Adrenal gland (tissue), 12 donors: ENCODE results near the gene CBX5. TPM values are rescaled to one million over a fixed set of nuclear protein-coding genes. Genes with fewer than 3 reads are reported as not detected.

Source experiments
- DNase-seq, 7 donors: peaks; one replicate each; pipeline ENCODE4 v3.0.0-alpha.2; 2019 to 2020
- H3K27ac ChIP-seq, 5 donors: fragments of 200-600 bp; sonication (generic) in 4 of 5; 1 replicate in 3 of 5; 2 replicates in 2 of 5; pipeline versions ENCODE4 v1.5.1 to v1.8.0; 2016 to 2020; ENCODE audit warnings: mild to moderate bottlenecking in 1 of 5
- H3K27me3 ChIP-seq: fragments of 200-600 bp; 2 replicates; pipeline ENCODE4 v1.8.0; 2021
- H3K36me3 ChIP-seq, 2 donors: fragments of 200-600 bp; replicated peaks in 1 of 2; 1 replicate in 1 of 2; 2 replicates in 1 of 2; pipeline versions ENCODE4 v1.5.1 to v1.8.0; 2018 to 2022
- H3K4me1 ChIP-seq, 2 donors: fragments of 200-600 bp; replicated peaks in 1 of 2; 1 replicate in 1 of 2; 2 replicates in 1 of 2; pipeline versions ENCODE4 v1.5.1 to v1.8.0; 2018 to 2021
- H3K4me3 ChIP-seq, 4 donors: fragments of 200-600 bp; sonication (generic) in 3 of 4; one replicate each; pipeline ENCODE4 v1.5.1; 2016 to 2018
- H3K9me3 ChIP-seq, 3 donors: fragments of 200-600 bp; sonication (generic) in 1 of 3; replicated peaks in 1 of 3; 1 replicate in 2 of 3; 2 replicates in 1 of 3; pipeline versions ENCODE4 v1.5.1 to v1.8.0; 2016 to 2021
- CTCF ChIP-seq, 6 experiments: fragments of 450-650 bp in 4 of 6; fragments of 200-600 bp in 2 of 6; sonication (generic) in 1 of 6; IDR thresholded peaks; 1 replicate in 5 of 6; 2 replicates in 1 of 6; pipeline versions ENCODE4 v1.5.1 to v1.8.0; 2016 to 2021; ENCODE audit warnings: antibody characterized with exemption in 6 of 6, mild to moderate bottlenecking in 2 of 6, moderate library complexity in 1 of 6
- POLR2A ChIP-seq, 2 donors: fragments of 450-650 bp; IDR thresholded peaks; one replicate each; pipeline ENCODE4 v1.6.1; 2017; ENCODE audit warnings: antibody characterized with exemption in 2 of 2, mild to moderate bottlenecking in 2 of 2, moderate library complexity in 1 of 2
- WGBS, 4 donors: extraction: QIAGEN DNeasy Blood & Tissue Kit in 2 of 4; methylation state at CpG; one replicate each; pipeline versions ENCODE4 v1.1.5 to v1.1.7; 2013 to 2017; 5-methylcytosine and 5-hydroxymethylcytosine counted together
- intact Hi-C, 2 donors: fragments of 100-400 bp; cut with DNase I; formaldehyde crosslinking; loops; one replicate each; pipeline versions ENCODE4 v1.14.1 to v1.15.0; 2022 to 2023
- polyA plus RNA-seq, 3 donors: library from polyadenylated mRNA; stranded (reverse); fragments of 200-250 nt in 2 of 3; fragments of 350-450 nt in 1 of 3; fragmentation: Illumina TruSeq in 1 of 3; extraction: RNeasy Lipid Tissue Mini Kit (QIAGEN cat#74804) in 1 of 3; gene quantifications; one replicate each; pipeline ENCODE4 v1.2.3, GENCODE V29; 2013 to 2014
- total RNA-seq, 9 donors: library from RNA; depleted of rRNA in 4 of 9; stranded (reverse); fragments of >200 nt in 4 of 9; fragments of 120-200 nt in 1 of 9; fragmentation: NEBNext Ultra II Directional in 1 of 9; extraction: Animal tissue kit (Norgen Biotek cat#: 25700) in 1 of 9; gene quantifications; one replicate each; pipeline versions ENCODE4 v1.1.0 to v1.2.4, GENCODE V29; 2013 to 2023
- donor health status: healthy with polysubstance abuse.
- donor health status: Bipolar disorder and iron deficiency.
- donor health status: DM: yes; HTN: yes; CAD: no.
- donor health status: DM: no; HTN: no; CAD: no.
- donor health status: DM: no; HTN: no; CAD: no.
- donor health status: DM: yes; HTN: yes; CAD: no.

Gene CBX5
- total and polyA plus RNA-seq, 12 donors, result 8.2 to 88.4 (median 54.6) TPM

- 54 to 78% (median 66%) methylated on average over 4 to 8 of the region's 8 CpGs for WGBS, 4 donors
- H3K36me3 ChIP-seq, result no peaks in the 10 kb centered on the region
- TF ChIP-seq CTCF (IDR thresholded peaks at IDR 0.05) (no peak), POLR2A (IDR thresholded peaks at IDR 0.05) (no peak)
- peaks cover 0 to 10% of the 10 kb centered on the region in 2 donors for H3K4me1 ChIP-seq
- H3K9me3 ChIP-seq, result no peaks in the 10 kb centered on the region
- H3K4me3 ChIP-seq, result no peak overlapping the region
- no peak overlapping the region for H3K27ac ChIP-seq
- H3K27me3 ChIP-seq, result no peaks in the 10 kb centered on the region
- intact Hi-C loops, result no loop called here
- DNase-seq, result peak in 5 of 7 donors; percentile 58 to 85 (median 72)
These were observed 27.2 kb upstream of the CBX5 start for GRCh38 chr12:54306925-54307741.

DNA sequence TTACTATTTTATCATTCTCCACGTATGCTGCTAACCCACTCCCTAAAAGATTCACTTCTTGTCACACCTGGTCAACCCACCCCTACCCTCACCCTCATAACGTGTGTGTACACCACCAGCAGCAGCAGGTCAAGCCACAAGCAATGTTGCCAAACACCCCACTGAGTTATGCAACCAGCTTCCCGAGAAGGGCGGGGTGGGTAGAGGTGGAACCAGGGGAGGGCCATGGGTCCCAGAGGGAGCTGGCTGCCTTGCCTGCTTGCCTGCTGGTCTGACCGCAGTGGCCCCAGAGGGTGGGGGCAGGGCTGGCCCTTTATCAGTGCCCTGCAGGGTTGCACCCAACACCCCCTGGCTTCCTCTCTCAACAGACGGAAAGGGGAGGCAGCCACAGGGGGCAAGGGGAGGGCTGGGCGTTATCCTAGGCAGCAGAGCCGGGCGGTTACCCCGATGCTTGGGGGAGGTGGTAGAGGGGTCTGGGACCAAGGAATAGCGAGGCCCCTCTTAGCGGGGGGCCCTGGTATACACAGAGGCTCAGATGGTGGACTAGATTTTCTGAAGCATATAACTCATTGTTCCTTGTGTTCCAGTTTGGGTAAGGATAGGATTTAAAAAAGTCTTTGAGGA is 24.4 kb upstream of the CBX5 start:
- DNase-seq, result peak; percentile 43 to 79 (median 73)
- Histone ChIP-seq H3K4me3 (no peak overlapping the region), H3K27ac (no peak overlapping the region), H3K36me3 (no peaks in the 10 kb centered on the region), H3K9me3 (no peaks in the 10 kb centered on the region), H3K4me1 (peaks cover 7 to 17% of the 10 kb centered on the region in 2 donors), H3K27me3 (peaks cover 3% of the 10 kb centered on the region)
- WGBS, 4 donors, result 12 to 24% (median 21%) methylated on average over 10 to 12 of the region's 12 CpGs
- intact Hi-C loops, result no loop called here
- TF ChIP-seq CTCF (IDR thresholded peaks at IDR 0.05) (no peak), POLR2A (IDR thresholded peaks at IDR 0.05) (no peak)

DNA sequence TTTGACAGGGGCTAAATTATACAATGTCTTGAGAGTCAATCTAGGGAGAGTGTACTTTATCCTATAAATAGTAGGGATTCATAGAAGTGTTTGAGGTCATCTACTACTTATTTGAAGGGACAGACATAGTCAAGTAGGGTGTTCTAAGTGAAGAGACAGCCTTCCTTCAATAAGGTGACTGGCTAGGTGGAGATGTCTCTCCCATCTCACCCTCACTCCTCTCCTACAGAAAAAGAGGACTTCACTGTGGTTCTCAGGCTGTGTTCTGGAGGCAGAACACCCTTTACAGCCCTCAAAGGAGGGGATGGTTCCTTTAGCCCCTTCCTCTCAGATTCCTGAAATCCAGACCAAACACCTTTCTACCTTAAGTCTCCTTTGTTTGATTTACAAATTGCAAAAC is 23.7 kb upstream of the CBX5 start:
- intact Hi-C loops, result no loop called here
- H3K4me1 ChIP-seq, result peaks cover 7 to 17% of the 10 kb centered on the region in 2 donors
- TF ChIP-seq CTCF (IDR thresholded peaks at IDR 0.05) (no peak), POLR2A (IDR thresholded peaks at IDR 0.05) (no peak)

GRCh38 chr12:54301428-54302048 is 21.6 kb upstream of the CBX5 start:
- no peak for DNase-seq
- no peak overlapping the region for H3K4me3 ChIP-seq
- peaks cover 3% of the 10 kb centered on the region for H3K27me3 ChIP-seq
- WGBS, 4 donors, result 75 to 100% (median 82%) methylated on average over 1 of the region's 1 CpG
- no peaks in the 10 kb centered on the region for H3K36me3 ChIP-seq
- no peak for TF ChIP-seq CTCF (IDR thresholded peaks at IDR 0.05)
- no peak for TF ChIP-seq POLR2A (IDR thresholded peaks at IDR 0.05)
- no peaks in the 10 kb centered on the region for H3K9me3 ChIP-seq
- intact Hi-C loops, result no loop called here
- H3K27ac ChIP-seq, result no peak overlapping the region
- peaks cover 7 to 17% of the 10 kb centered on the region in 2 donors for H3K4me1 ChIP-seq

More for the DNA sequence above, 23.7 kb upstream of the CBX5 start:
- no peak for DNase-seq
- H3K27me3 ChIP-seq, result peaks cover 3% of the 10 kb centered on the region
- H3K4me3 ChIP-seq, result no peak overlapping the region
- H3K36me3 ChIP-seq, result no peaks in the 10 kb centered on the region
- no peaks in the 10 kb centered on the region for H3K9me3 ChIP-seq
- no peak overlapping the region for H3K27ac ChIP-seq
